Occipital lobe (tissue), 2 donors: Measurements from ENCODE around the gene SAAL1. TPM values are rescaled to one million over a fixed set of nuclear protein-coding genes. Genes with fewer than 3 reads are reported as not detected.
"Not testable (repeated sequence)": the region's sequence is repeated elsewhere in the genome, so short reads cannot be mapped to it uniquely, and the experiment has no call there.

Experiments
- DNase-seq: peaks from one replicate; lab custom pipeline; 2025; lab: John Stamatoyannopoulos, UW
- total RNA-seq: library from RNA; depleted of rRNA; stranded (reverse); fragments of >200 nt; gene quantifications from one replicate; pipeline ENCODE4 v1.2.3, GENCODE V29; 2014

SAAL1 gene, protein sequence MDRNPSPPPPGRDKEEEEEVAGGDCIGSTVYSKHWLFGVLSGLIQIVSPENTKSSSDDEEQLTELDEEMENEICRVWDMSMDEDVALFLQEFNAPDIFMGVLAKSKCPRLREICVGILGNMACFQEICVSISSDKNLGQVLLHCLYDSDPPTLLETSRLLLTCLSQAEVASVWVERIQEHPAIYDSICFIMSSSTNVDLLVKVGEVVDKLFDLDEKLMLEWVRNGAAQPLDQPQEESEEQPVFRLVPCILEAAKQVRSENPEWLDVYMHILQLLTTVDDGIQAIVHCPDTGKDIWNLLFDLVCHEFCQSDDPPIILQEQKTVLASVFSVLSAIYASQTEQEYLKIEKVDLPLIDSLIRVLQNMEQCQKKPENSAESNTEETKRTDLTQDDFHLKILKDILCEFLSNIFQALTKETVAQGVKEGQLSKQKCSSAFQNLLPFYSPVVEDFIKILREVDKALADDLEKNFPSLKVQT
- 31.4 TPM for total RNA-seq

DNA sequence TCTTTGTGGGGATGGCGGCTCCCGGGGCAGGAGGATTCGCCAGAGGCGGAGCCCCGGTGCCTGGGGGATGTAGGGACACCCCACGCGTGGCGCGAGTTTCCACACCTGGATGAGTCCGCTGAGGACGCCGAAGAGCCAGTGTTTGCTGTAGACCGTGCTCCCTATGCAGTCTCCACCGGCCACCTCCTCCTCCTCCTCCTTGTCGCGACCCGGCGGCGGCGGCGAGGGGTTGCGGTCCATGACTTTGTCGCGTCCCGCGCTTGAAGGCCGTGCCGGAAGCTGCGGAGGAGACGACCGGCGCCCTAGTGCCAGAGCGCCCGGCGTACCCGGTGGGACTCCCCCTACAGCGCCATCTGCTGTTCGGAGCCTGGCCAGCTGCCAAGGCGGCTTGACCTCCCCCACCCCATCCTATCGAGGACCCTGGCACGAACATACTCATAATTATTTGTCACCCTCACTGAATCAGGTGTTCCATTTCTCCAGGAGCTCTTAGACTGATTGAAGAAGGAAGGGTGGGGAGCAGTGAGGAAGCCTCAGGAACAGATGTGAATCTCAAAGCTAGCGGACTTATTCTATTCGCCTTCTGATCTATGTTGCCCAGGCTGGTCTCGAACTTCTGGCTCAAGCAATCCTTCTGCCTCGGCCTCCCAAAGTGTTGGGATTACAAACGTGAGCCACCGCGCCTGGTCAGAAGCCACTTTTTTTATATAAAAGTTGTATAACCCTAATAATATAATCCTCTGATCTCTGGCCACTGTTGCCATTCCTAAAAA is at the start of gene SAAL1:
TSS of gene SAAL1 (minus strand) at position 281 of the 773 bp plus-strand sequence. CDS start at position 240, 41 bp downstream.
- peak; percentile 77 for DNase-seq

GRCh38 chr11:18151581-18151980 is 45.7 kb upstream of the SAAL1 start:
- no peak for DNase-seq

- no peak for DNase-seq
Observed at GRCh38 chr11:18145837-18146236, 40.0 kb upstream of the SAAL1 start.

DNA sequence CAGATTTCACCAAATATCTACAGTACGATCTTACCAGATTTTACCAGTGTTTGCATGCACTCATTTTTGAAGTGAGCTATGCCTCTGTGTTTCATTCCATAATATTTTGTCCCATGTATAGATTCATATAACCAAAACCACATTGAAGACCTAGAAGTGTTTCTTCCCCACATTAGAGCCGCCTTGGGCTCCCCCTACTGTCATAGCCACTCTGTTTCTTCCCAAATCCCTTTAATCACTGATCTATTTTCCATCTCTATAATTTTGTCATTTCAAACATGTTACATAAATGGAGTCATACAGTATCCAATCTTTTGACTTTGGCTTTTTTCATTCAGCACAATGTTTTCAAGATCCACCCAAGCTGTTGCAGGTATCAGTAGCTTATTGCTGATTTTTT is 39.1 kb upstream of the SAAL1 start:
- DNase-seq: no peak

- DNase-seq: no peak
Observed at GRCh38 chr11:18144243-18144642, 38.4 kb upstream of the SAAL1 start.

GRCh38 chr11:18140145-18140544 is 34.3 kb upstream of the SAAL1 start:
- no peak for DNase-seq

GRCh38 chr11:18137186-18137800 is 31.4 kb upstream of the SAAL1 start:
- DNase-seq: no peak

DNA sequence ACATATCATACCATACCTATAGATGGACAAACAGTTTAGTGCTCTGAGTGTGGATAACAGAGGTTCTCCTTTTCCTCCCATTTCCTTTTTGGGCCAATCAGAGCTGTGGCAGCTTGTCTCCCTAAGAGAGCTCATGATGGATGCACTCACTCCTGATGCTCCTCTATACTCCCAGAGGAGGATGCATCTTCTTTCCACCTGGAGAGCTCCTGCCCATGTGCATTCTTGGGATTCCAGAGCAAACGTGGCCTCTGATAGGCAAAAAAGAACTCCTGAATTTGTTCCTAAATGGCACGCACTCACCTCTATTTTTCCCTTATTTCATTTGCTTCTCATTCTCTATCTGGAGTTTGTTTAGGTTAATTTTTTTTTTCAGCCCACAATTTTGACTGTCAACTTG is 29.4 kb upstream of the SAAL1 start:
- no peak for DNase-seq

DNA sequence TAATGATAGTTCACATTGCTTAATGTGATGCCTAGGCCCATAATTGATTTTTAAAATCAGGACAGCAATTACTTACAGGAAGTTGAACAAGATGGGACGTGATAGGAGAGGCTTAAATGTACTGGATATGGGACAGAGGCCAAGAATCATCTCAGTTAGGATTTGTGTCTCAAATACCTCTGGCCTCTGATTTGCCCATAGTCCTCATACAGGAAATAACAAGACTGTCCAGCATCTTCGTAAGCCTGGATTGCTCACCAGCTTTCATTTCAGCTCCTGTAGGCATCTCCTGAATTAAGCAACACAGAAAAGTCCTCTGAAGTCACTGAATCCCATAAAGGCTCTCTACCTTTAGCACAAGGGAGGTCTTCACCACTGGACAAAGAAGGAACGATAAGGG is 26.5 kb upstream of the SAAL1 start, which contains the start of gene MRGPRX3:
TSS of gene MRGPRX3 (plus strand) at position 231 of the 400 bp plus-strand sequence. CDS start 4,632 bp downstream, outside the sequence.
- DNase-seq: no peak

- not testable (repeated sequence) for DNase-seq
Observed at GRCh38 chr11:18131115-18131514, 25.2 kb upstream of the SAAL1 start.

DNA sequence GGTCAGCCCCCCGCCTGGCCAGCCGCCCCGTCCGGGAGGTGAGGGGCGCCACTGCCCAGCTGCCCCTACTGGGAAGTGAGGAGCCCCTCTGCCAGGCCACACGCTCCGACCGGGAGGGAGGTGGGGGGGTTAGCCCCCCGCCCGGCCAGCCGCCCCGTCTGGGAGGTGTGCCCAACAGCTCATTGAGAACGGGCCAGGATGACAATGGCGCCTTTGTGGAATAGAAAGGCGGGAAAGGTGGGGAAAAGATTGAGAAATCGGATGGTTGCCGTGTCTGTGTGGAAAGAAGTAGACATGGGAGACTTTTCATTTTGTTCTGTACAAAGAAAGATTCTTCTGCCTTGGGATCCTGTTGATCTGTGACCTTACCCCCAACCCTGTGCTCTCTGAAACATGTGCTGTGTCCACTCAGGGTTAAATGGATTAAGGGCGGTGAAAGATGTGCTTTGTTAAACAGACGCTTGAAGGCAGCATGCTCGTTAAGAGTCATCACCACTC is 15.5 kb upstream of the SAAL1 start:
- not testable (repeated sequence) for DNase-seq

GRCh38 chr11:18115360-18116127 is 9.7 kb upstream of the SAAL1 start:
- DNase-seq: peak; percentile 25

- no peak for DNase-seq
Observed at GRCh38 chr11:18111005-18111404, 5.1 kb upstream of the SAAL1 start.

DNA sequence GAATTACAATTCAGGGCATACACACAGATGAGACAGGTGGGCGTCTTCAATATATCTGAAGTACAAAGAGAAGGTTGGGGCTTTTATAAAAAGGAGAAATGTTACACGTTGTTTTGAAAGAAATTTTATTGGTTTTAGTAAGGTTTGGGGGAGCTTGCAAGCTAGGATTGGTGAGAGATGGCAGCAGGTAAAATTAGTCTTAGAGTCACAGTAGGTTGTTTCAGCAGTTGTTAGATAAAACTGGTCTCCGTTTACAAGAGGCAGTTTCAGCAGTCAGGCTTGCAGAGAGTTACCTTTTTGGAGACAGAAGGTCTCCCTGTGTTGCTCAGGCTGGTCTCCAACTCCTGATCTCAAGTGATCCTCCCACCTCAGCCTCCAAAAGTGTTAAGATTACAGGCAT is 2.4 kb upstream of the SAAL1 start:
- no peak for DNase-seq

- no peak for DNase-seq
Observed at GRCh38 chr11:18106688-18107087, 806 bp upstream of the SAAL1 start.

DNA sequence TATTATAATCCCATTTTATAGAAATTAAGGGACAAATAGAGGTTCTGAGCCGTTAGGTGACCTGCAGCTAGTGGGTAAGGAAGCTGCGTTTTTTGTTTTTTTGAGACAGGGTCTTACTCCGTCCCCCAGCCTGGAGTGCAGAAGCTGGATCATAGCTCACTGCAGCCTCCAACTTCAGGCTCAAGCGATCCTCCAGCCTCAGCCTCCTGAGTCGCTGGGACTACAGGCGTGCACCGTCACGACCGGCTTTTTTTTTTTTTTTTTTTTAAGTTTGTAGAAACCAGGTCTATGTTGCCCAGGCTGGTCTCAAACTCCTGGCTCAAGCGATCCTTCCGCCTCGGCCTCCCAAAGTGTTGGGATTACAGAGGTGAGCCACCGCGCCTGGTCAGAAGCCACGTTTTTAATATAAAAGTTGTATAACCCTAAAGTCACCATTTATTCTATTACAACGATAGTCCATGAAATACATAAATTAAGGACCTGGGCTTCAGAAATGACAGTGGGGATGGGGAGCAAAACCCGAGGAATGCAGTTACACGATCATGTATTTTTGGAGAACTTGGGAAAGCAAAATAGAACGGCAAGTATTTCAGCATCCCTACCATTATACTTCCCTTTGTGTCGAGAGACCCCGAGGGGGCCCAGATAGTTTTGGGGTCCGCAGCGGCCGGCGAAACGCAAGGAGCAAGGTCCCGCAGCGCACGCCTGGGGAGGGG is 638 bp downstream of the SAAL1 start:
- DNase-seq: no peak

- DNase-seq: no peak
Observed at GRCh38 chr11:18100926-18101656, 4.8 kb downstream of the SAAL1 start.

- no peak for DNase-seq
Observed at GRCh38 chr11:18093959-18094358, 11.9 kb downstream of the SAAL1 start.

DNA sequence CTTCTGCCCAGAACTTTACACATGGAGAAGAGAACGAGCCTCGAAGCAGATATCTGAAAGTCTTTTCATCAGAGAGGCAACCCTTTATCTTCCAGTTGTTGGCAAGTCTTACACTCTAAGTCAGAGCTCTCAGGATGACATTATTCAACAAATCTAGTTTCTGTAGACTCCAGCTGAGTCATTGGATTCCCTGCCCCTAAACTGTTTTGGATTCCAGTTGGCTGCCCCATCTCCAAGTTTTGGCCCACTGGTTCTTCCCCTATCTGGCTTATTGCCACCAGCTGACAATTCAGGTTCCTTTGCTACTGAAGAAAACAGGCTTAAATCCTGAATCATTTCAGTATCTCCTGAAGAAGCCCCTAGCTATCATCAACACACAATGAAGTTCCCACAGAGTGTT is 14.2 kb downstream of the SAAL1 start:
- DNase-seq: no peak

DNA sequence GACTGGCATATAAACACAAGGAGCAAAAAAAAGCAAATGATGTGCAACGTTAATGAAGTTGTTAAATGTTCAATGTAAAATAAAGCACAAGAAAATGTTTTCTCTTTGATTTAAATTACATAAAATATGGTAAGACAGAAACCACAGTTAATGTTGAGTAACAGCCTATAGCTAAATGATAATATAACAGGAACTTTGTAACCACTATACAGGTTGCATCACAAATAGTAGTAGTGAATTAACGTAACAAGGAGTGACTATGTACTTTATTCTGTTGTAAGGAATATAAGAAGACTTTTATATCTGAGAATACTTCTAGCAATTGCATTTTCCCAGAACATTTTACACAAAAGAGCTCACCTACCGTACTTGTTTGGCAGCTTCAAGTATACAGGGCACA is 16.9 kb downstream of the SAAL1 start:
- DNase-seq: no peak
